ENCODE measurements around the gene GSTA3. TPM values are rescaled to one million over a fixed set of nuclear protein-coding genes. Genes with fewer than 3 reads are reported as not detected.
"Not testable (repeated sequence)": the region's sequence is repeated elsewhere in the genome, so short reads cannot be mapped to it uniquely, and the experiment has no call there.

Gene GSTA3
- total RNA-seq, 1 donor from 2014 or later: not detected

- H3K4me3 Mint-ChIP-seq (ENCODE audit: unreplicated experiment): no peak overlapping the region
- H3K27ac Mint-ChIP-seq (ENCODE audit: unreplicated experiment): no peak overlapping the region
- H3K9me3 Mint-ChIP-seq (ENCODE audit: unreplicated experiment): no peaks in the 10 kb centered on the region
- H3K27me3 Mint-ChIP-seq (ENCODE audit: unreplicated experiment): peaks cover 4% of the 10 kb centered on the region
- no peaks in the 10 kb centered on the region for H3K4me1 Mint-ChIP-seq (ENCODE audit: low read depth, unreplicated experiment)
- no peak for DNase-seq
- TF ChIP-seq CTCF (IDR thresholded peaks at IDR 0.05; ENCODE audit: partially characterized antibody, unreplicated experiment): no peak
- no peaks in the 10 kb centered on the region for H3K36me3 Mint-ChIP-seq (ENCODE audit: unreplicated experiment)
Observed at GRCh38 chr6:52946306-52946705, 36.8 kb upstream of the GSTA3 start.

- not testable (repeated sequence) for H3K36me3 Mint-ChIP-seq (ENCODE audit: unreplicated experiment); DNase-seq; H3K4me3 Mint-ChIP-seq (ENCODE audit: unreplicated experiment); H3K4me1 Mint-ChIP-seq (ENCODE audit: low read depth, unreplicated experiment); H3K27ac Mint-ChIP-seq (ENCODE audit: unreplicated experiment); H3K27me3 Mint-ChIP-seq (ENCODE audit: unreplicated experiment); H3K9me3 Mint-ChIP-seq (ENCODE audit: unreplicated experiment)
Observed at GRCh38 chr6:52942821-52943220, 33.3 kb upstream of the GSTA3 start.

GRCh38 chr6:52942221-52942620 is 32.7 kb upstream of the GSTA3 start:
- no peaks in the 10 kb centered on the region for H3K4me1 Mint-ChIP-seq (ENCODE audit: low read depth, unreplicated experiment)
- no peaks in the 10 kb centered on the region for H3K9me3 Mint-ChIP-seq (ENCODE audit: unreplicated experiment)
- no peak for TF ChIP-seq CTCF (IDR thresholded peaks at IDR 0.05; ENCODE audit: partially characterized antibody, unreplicated experiment)
- H3K27me3 Mint-ChIP-seq (ENCODE audit: unreplicated experiment): peaks cover 1% of the 10 kb centered on the region
- no peak overlapping the region for H3K27ac Mint-ChIP-seq (ENCODE audit: unreplicated experiment)
- DNase-seq: no peak
- H3K36me3 Mint-ChIP-seq (ENCODE audit: unreplicated experiment): no peaks in the 10 kb centered on the region
- H3K4me3 Mint-ChIP-seq (ENCODE audit: unreplicated experiment): no peak overlapping the region

GRCh38 chr6:52937908-52938307 is 28.4 kb upstream of the GSTA3 start:
- Mint-ChIP-seq H3K4me1 (ENCODE audit: low read depth, unreplicated experiment) (no peaks in the 10 kb centered on the region), H3K27ac (ENCODE audit: unreplicated experiment) (no peak overlapping the region), H3K9me3 (ENCODE audit: unreplicated experiment) (no peaks in the 10 kb centered on the region), H3K4me3 (ENCODE audit: unreplicated experiment) (no peak overlapping the region), H3K36me3 (ENCODE audit: unreplicated experiment) (no peaks in the 10 kb centered on the region), H3K27me3 (ENCODE audit: unreplicated experiment) (peaks cover 3% of the 10 kb centered on the region)
- TF ChIP-seq CTCF (IDR thresholded peaks at IDR 0.05; ENCODE audit: partially characterized antibody, unreplicated experiment): no peak
- no peak for DNase-seq

GRCh38 chr6:52933778-52934177 is 24.3 kb upstream of the GSTA3 start:
- TF ChIP-seq CTCF (IDR thresholded peaks at IDR 0.05; ENCODE audit: partially characterized antibody, unreplicated experiment): no peak
- no peak for DNase-seq
- Mint-ChIP-seq H3K27ac (ENCODE audit: unreplicated experiment) (no peak overlapping the region), H3K4me1 (ENCODE audit: low read depth, unreplicated experiment) (no peaks in the 10 kb centered on the region), H3K27me3 (ENCODE audit: unreplicated experiment) (peaks cover 2% of the 10 kb centered on the region), H3K9me3 (ENCODE audit: unreplicated experiment) (peaks cover 2% of the 10 kb centered on the region), H3K4me3 (ENCODE audit: unreplicated experiment) (no peak overlapping the region), H3K36me3 (ENCODE audit: unreplicated experiment) (peaks cover 10% of the 10 kb centered on the region)

GRCh38 chr6:52931351-52931750 is 21.9 kb upstream of the GSTA3 start:
- Mint-ChIP-seq H3K9me3 (ENCODE audit: unreplicated experiment) (peaks cover 2% of the 10 kb centered on the region), H3K27ac (ENCODE audit: unreplicated experiment) (no peak overlapping the region)
- DNase-seq: no peak

More at GRCh38 chr6:52931351-52931750, 21.9 kb upstream of the GSTA3 start:
- H3K4me3 Mint-ChIP-seq (ENCODE audit: unreplicated experiment): no peak overlapping the region
- H3K36me3 Mint-ChIP-seq (ENCODE audit: unreplicated experiment): peaks cover 11% of the 10 kb centered on the region
- TF ChIP-seq CTCF (IDR thresholded peaks at IDR 0.05; ENCODE audit: partially characterized antibody, unreplicated experiment): no peak
- no peaks in the 10 kb centered on the region for H3K27me3 Mint-ChIP-seq (ENCODE audit: unreplicated experiment)
- no peaks in the 10 kb centered on the region for H3K4me1 Mint-ChIP-seq (ENCODE audit: low read depth, unreplicated experiment)

Measured in glutamatergic neuron (in vitro differentiated cells).